ENCODE results near the gene SCAMP2. TPM values are rescaled to one million over a fixed set of nuclear protein-coding genes. Genes with fewer than 3 reads are reported as not detected.

Gene SCAMP2
- total RNA-seq, 1 donor from 2014 or later = 56.4 TPM

- Histone ChIP-seq H3K27me3 (ENCODE audit: insufficient read depth, low read length) (no peaks in the 10 kb centered on the region), H2AFZ (ENCODE audit: low read depth, low read length) (peak overlapping the region; percentile 64)
- H3K9me3 Mint-ChIP-seq (ENCODE audit: unreplicated experiment) = no peaks in the 10 kb centered on the region
Measured at GRCh38 chr15:74843445-74843828, 29.7 kb downstream of the SCAMP2 start.

GRCh38 chr15:74842581-74843444, 30.4 kb downstream of the SCAMP2 start, which contains the start of gene ULK3:
Gene ULK3 (minus strand): TSS chr15:74843156. CDS start chr15:74843105, 51 bp downstream.
- H4K20me1 ChIP-seq (ENCODE audit: insufficient read depth, low read length) = peaks cover 12% of the 10 kb centered on the region
- peak; percentile 58 for DNase-seq (ENCODE audit: low read depth)
- H3K79me2 ChIP-seq (ENCODE audit: insufficient read depth, low read length) = no peaks in the 10 kb centered on the region
- peak within 1 kb of the TSS; percentile 83 for H2AFZ ChIP-seq (ENCODE audit: low read depth, low read length)
- H3K9me3 ChIP-seq (ENCODE audit: insufficient read depth, low read depth, low read length) = no peaks in the 10 kb centered on the region
- H3K4me2 ChIP-seq (ENCODE audit: low read length) = peak within 1 kb of the TSS; percentile 96
- H3K4me3 Mint-ChIP-seq (ENCODE audit: unreplicated experiment) = peak within 1 kb of the TSS; percentile 91
- no peaks in the 10 kb centered on the region for H3K36me3 ChIP-seq (ENCODE audit: insufficient read depth, low read length)
- no peak for FAIRE-seq
- no peaks in the 10 kb centered on the region for H3K9me3 Mint-ChIP-seq (ENCODE audit: unreplicated experiment)
- H3K4me3 ChIP-seq (ENCODE audit: insufficient read depth, low read depth, low read length) = peak within 1 kb of the TSS; percentile 76
- H3K36me3 Mint-ChIP-seq (ENCODE audit: low read depth, unreplicated experiment) = peaks cover 8% of the 10 kb centered on the region
- peak within 1 kb of the TSS; percentile 78 for H3K9ac ChIP-seq (ENCODE audit: low read length)
- H3K27me3 ChIP-seq (ENCODE audit: insufficient read depth, low read length) = no peaks in the 10 kb centered on the region
- peak within 1 kb of the TSS; percentile 69 for H3K27ac Mint-ChIP-seq (ENCODE audit: unreplicated experiment)
- H3K27ac ChIP-seq (ENCODE audit: low read depth, low read length) = peak within 1 kb of the TSS; percentile 65
- no peaks in the 10 kb centered on the region for H3K4me1 Mint-ChIP-seq (ENCODE audit: low read depth, unreplicated experiment)
- H3K4me1 ChIP-seq (ENCODE audit: insufficient read depth, low read length) = peaks cover 12% of the 10 kb centered on the region
- H3K27me3 Mint-ChIP-seq (ENCODE audit: low read depth, unreplicated experiment) = no peaks in the 10 kb centered on the region
- TF ChIP-seq EZH2 (IDR thresholded peaks at IDR 0.05; ENCODE audit: insufficient read depth, low read length) (no peak), CTCF (IDR thresholded peaks at IDR 0.05; ENCODE audit: insufficient read depth, low read depth, low read length) (peak; percentile 10)

More at GRCh38 chr15:74843445-74843828, 29.7 kb downstream of the SCAMP2 start:
- H3K79me2 ChIP-seq (ENCODE audit: insufficient read depth, low read length) = no peaks in the 10 kb centered on the region
- peak overlapping the region; percentile 45 for H3K4me3 ChIP-seq (ENCODE audit: insufficient read depth, low read depth, low read length)
- no peaks in the 10 kb centered on the region for H3K27me3 Mint-ChIP-seq (ENCODE audit: low read depth, unreplicated experiment)
- peak overlapping the region; percentile 65 for H3K27ac ChIP-seq (ENCODE audit: low read depth, low read length)
- H4K20me1 ChIP-seq (ENCODE audit: insufficient read depth, low read length) = peaks cover 12% of the 10 kb centered on the region
- peaks cover 8% of the 10 kb centered on the region for H3K36me3 Mint-ChIP-seq (ENCODE audit: low read depth, unreplicated experiment)
- DNase-seq (ENCODE audit: low read depth) (no peak), FAIRE-seq (no peak)
- H3K4me1 ChIP-seq (ENCODE audit: insufficient read depth, low read length) = peaks cover 12% of the 10 kb centered on the region
- H3K4me3 Mint-ChIP-seq (ENCODE audit: unreplicated experiment) = peak overlapping the region; percentile 86
- no peaks in the 10 kb centered on the region for H3K9me3 ChIP-seq (ENCODE audit: insufficient read depth, low read depth, low read length)
- peak overlapping the region; percentile 78 for H3K9ac ChIP-seq (ENCODE audit: low read length)
- H3K36me3 ChIP-seq (ENCODE audit: insufficient read depth, low read length) = peaks cover 2% of the 10 kb centered on the region
- TF ChIP-seq EZH2 (IDR thresholded peaks at IDR 0.05; ENCODE audit: insufficient read depth, low read length) (no peak), CTCF (IDR thresholded peaks at IDR 0.05; ENCODE audit: insufficient read depth, low read depth, low read length) (no peak)
- H3K4me2 ChIP-seq (ENCODE audit: low read length) = peak overlapping the region; percentile 96
- no peaks in the 10 kb centered on the region for H3K4me1 Mint-ChIP-seq (ENCODE audit: low read depth, unreplicated experiment)
- peak overlapping the region; percentile 69 for H3K27ac Mint-ChIP-seq (ENCODE audit: unreplicated experiment)

All from astrocyte (in vitro differentiated cells and primary cell).